C4-2B (cell line): ENCODE results near the gene ISYNA1.

Experiments used
- ZFX ChIP-seq: fragments of 450-650 bp; IDR thresholded peaks from 2 replicates; pipeline ENCODE4 v1.6.1; 2017
- TF ChIP-seq, protein P1 (sequence below): fragments of 450-650 bp; conservative IDR thresholded peaks from 2 replicates; pipeline ENCODE4 v1.5.1; 2017; ENCODE audit warnings: mild to moderate bottlenecking

GRCh38 chr19:18428173-18428786, 9.7 kb downstream of the ISYNA1 start:
- TF ChIP-seq, protein P1, sequence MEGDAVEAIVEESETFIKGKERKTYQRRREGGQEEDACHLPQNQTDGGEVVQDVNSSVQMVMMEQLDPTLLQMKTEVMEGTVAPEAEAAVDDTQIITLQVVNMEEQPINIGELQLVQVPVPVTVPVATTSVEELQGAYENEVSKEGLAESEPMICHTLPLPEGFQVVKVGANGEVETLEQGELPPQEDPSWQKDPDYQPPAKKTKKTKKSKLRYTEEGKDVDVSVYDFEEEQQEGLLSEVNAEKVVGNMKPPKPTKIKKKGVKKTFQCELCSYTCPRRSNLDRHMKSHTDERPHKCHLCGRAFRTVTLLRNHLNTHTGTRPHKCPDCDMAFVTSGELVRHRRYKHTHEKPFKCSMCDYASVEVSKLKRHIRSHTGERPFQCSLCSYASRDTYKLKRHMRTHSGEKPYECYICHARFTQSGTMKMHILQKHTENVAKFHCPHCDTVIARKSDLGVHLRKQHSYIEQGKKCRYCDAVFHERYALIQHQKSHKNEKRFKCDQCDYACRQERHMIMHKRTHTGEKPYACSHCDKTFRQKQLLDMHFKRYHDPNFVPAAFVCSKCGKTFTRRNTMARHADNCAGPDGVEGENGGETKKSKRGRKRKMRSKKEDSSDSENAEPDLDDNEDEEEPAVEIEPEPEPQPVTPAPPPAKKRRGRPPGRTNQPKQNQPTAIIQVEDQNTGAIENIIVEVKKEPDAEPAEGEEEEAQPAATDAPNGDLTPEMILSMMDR: no peak
- TF ChIP-seq ZFX: no peak
